EH (cell line): ENCODE data around the gene CNPY3.

Source experiments
- DNase-seq: peaks from one replicate; pipeline ENCODE4 v3.0.0-alpha.2; 2015; ENCODE audit warnings: low read depth

Gene CNPY3

GRCh38 chr6:42981836-42982235 is 52.6 kb downstream of the CNPY3 start:
- DNase-seq: peak; percentile 37

- peak; percentile 99 for DNase-seq
These were observed 55.0 kb downstream of the CNPY3 start, which contains the start of gene PPP2R5D for GRCh38 chr6:42984001-42984923. TSS of gene PPP2R5D (plus strand) at chr6:42984570. CDS start at chr6:42984678, 108 bp downstream.

GRCh38 chr6:42984924-42985475 is 55.7 kb downstream of the CNPY3 start:
- DNase-seq: peak; percentile 30

GRCh38 chr6:42987533-42988451 is 58.5 kb downstream of the CNPY3 start:
- DNase-seq: no peak

GRCh38 chr6:42988486-42989020 is 59.3 kb downstream of the CNPY3 start:
- peak; percentile 34 for DNase-seq
